ENCODE data around the gene PFDN4. TPM values are rescaled to one million over a fixed set of nuclear protein-coding genes. Genes with fewer than 3 reads are reported as not detected.

Gene PFDN4
- total and polyA plus RNA-seq, 2 donors (not counting 1 experiment from before 2014, with no cell fraction given) = 86.7 to 87.0 TPM

DNA sequence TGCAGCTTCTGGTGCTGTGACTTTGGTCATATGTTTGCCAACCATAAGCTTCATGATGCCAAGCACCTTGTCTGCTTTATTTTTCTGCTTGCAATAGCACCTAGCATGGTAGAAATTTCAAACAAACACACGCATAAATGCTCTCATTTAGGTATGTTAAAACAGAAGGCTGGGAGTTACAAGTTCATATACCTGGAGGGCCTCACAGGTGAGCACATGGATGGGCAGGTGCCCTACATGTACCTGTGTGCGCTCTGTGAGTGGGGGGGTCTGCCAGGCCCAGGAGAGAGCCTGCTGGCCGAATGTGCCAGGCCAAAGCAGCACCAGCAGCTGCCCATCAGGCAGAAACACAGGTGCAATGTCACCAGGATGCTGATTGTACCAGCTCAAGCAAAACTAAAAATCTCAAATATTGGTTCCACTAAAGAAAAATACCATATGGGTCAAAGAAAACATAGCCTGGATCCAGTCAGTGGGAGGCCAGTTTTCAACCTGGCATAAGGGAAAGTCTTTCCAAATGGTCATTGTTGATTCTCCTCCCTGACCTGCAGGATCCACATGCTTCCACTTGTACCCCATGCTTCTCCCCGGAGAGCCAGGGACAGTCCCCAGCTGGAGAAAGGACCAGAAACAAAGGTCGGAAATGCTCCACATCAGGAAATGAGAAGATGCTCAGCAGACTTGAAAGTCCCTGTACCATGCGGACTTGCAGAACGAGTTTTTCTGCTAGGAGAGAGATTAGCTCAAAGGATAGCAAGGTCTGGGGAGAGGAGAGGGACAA, 7.2 kb upstream of the PFDN4 start:
- Histone ChIP-seq H3K27ac (ENCODE audit: insufficient read depth, low read length) (no peak overlapping the region), H4K20me1 (ENCODE audit: control insufficient read depth, extremely low read depth, insufficient read depth, low read length) (no peaks in the 10 kb centered on the region), H3K9ac (ENCODE audit: insufficient read depth, low read length) (no peak overlapping the region), H3K79me2 (ENCODE audit: control insufficient read depth, insufficient read depth, low read length) (no peaks in the 10 kb centered on the region), H3K4me3 (replicated peaks in 1 of 4; ENCODE audit: control extremely low read depth in 1 of 4, insufficient read depth in 1 of 4, low read depth in 3 of 4, low read length in 4 of 4) (no peak overlapping the region), H3K4me1 (ENCODE audit: control insufficient read depth, extremely low read depth, insufficient read depth, low read length) (no peaks in the 10 kb centered on the region), H2AFZ (ENCODE audit: low read length) (no peak overlapping the region), H3K27me3 (ENCODE audit: control insufficient read depth, insufficient read depth, low read length) (no peaks in the 10 kb centered on the region), H3K9me3 (ENCODE audit: control insufficient read depth, insufficient read depth, low read depth, low read length) (no peaks in the 10 kb centered on the region), H3K36me3 (ENCODE audit: control insufficient read depth, insufficient read depth, low read length) (no peaks in the 10 kb centered on the region), H3K4me2 (ENCODE audit: extremely low read depth, insufficient read depth, low read length) (no peak overlapping the region)
- TF ChIP-seq, protein P1, sequence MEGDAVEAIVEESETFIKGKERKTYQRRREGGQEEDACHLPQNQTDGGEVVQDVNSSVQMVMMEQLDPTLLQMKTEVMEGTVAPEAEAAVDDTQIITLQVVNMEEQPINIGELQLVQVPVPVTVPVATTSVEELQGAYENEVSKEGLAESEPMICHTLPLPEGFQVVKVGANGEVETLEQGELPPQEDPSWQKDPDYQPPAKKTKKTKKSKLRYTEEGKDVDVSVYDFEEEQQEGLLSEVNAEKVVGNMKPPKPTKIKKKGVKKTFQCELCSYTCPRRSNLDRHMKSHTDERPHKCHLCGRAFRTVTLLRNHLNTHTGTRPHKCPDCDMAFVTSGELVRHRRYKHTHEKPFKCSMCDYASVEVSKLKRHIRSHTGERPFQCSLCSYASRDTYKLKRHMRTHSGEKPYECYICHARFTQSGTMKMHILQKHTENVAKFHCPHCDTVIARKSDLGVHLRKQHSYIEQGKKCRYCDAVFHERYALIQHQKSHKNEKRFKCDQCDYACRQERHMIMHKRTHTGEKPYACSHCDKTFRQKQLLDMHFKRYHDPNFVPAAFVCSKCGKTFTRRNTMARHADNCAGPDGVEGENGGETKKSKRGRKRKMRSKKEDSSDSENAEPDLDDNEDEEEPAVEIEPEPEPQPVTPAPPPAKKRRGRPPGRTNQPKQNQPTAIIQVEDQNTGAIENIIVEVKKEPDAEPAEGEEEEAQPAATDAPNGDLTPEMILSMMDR (conservative IDR thresholded peaks at IDR 0.05 in 1 of 2, IDR thresholded peaks at IDR 0.05 in 1 of 2; ENCODE audit: low read depth in 1 of 2, low read length in 2 of 2) = no peak
- TF ChIP-seq EZH2 (IDR thresholded peaks at IDR 0.05; ENCODE audit: low read length, missing control alignments) = no peak
- DNase-seq (ENCODE audit: low read depth in 2 of 2) = no peak

DNA sequence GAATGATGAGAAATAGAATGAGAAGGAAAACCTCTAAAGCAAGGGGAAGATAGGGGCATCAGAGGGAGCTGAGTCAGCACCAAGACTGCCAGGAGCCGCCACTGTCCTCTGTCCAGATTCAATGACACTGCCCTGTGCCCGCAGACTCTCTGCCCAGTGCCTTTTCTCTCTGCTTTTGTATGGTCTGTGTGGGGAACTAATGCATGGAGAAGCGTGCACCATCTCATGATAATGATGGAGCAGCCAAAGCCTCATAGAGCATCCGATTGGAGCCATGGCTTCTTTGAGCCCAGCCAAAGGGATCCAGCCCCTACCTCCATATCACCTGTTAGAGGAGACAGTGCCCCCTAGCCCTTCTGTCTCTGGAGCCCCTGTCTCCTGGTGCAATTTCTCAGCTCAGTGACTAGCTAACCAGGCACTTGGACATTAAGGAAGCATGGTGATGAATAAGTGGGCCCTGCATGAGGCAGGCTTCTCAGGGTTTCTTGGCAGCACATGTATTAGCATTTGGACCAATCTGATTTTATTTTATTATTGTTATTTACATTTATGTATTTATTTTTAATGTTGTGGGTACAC, 6.5 kb upstream of the PFDN4 start:
- DNase-seq (ENCODE audit: low read depth in 2 of 2) = no peak
- Histone ChIP-seq H3K9ac (ENCODE audit: insufficient read depth, low read length) (no peak overlapping the region), H3K27me3 (ENCODE audit: control insufficient read depth, insufficient read depth, low read length) (no peaks in the 10 kb centered on the region), H4K20me1 (ENCODE audit: control insufficient read depth, extremely low read depth, insufficient read depth, low read length) (no peaks in the 10 kb centered on the region), H2AFZ (ENCODE audit: low read length) (no peak overlapping the region), H3K27ac (ENCODE audit: insufficient read depth, low read length) (no peak overlapping the region), H3K4me2 (ENCODE audit: extremely low read depth, insufficient read depth, low read length) (no peak overlapping the region), H3K36me3 (ENCODE audit: control insufficient read depth, insufficient read depth, low read length) (no peaks in the 10 kb centered on the region), H3K79me2 (ENCODE audit: control insufficient read depth, insufficient read depth, low read length) (no peaks in the 10 kb centered on the region), H3K4me3 (replicated peaks in 1 of 4; ENCODE audit: control extremely low read depth in 1 of 4, insufficient read depth in 1 of 4, low read depth in 3 of 4, low read length in 4 of 4) (no peak overlapping the region), H3K9me3 (ENCODE audit: control insufficient read depth, insufficient read depth, low read depth, low read length) (no peaks in the 10 kb centered on the region), H3K4me1 (ENCODE audit: control insufficient read depth, extremely low read depth, insufficient read depth, low read length) (no peaks in the 10 kb centered on the region)
- TF ChIP-seq, protein P1 (conservative IDR thresholded peaks at IDR 0.05 in 1 of 2, IDR thresholded peaks at IDR 0.05 in 1 of 2; ENCODE audit: low read depth in 1 of 2, low read length in 2 of 2) = no peak
- TF ChIP-seq EZH2 (IDR thresholded peaks at IDR 0.05; ENCODE audit: low read length, missing control alignments) = no peak

DNA sequence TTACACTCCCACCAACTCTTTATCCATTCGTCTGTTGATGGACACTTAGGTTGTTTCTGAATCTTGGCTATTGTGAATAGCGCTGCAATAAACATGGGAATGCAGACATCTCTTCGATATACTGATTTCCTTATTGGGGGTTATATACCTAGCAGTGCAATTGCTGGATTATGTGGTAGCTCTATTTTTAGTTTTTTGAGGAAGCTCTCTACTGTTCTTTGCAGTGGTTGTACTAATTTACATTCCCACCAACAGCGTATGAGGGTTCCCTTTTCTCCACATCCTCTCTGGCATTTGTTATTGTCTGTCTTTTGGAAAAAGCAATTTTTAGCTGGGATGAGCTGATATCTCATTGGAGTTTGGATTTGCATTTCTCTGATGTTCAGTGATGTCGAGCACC, 4.6 kb upstream of the PFDN4 start:
- no peak overlapping the region for H3K9ac ChIP-seq (ENCODE audit: insufficient read depth, low read length)
- no peaks in the 10 kb centered on the region for H4K20me1 ChIP-seq (ENCODE audit: control insufficient read depth, extremely low read depth, insufficient read depth, low read length)
- no peak for DNase-seq (ENCODE audit: low read depth in 2 of 2)
- no peaks in the 10 kb centered on the region for H3K27me3 ChIP-seq (ENCODE audit: control insufficient read depth, insufficient read depth, low read length)
- no peak overlapping the region for H3K27ac ChIP-seq (ENCODE audit: insufficient read depth, low read length)
- TF ChIP-seq, protein P1 (conservative IDR thresholded peaks at IDR 0.05 in 1 of 2, IDR thresholded peaks at IDR 0.05 in 1 of 2; ENCODE audit: low read depth in 1 of 2, low read length in 2 of 2) = no peak
- no peak for TF ChIP-seq EZH2 (IDR thresholded peaks at IDR 0.05; ENCODE audit: low read length, missing control alignments)
- H2AFZ ChIP-seq (ENCODE audit: low read length) = no peak overlapping the region
- no peak overlapping the region for H3K4me3 ChIP-seq (replicated peaks in 1 of 4; ENCODE audit: control extremely low read depth in 1 of 4, insufficient read depth in 1 of 4, low read depth in 3 of 4, low read length in 4 of 4)
- no peaks in the 10 kb centered on the region for H3K4me1 ChIP-seq (ENCODE audit: control insufficient read depth, extremely low read depth, insufficient read depth, low read length)
- no peaks in the 10 kb centered on the region for H3K36me3 ChIP-seq (ENCODE audit: control insufficient read depth, insufficient read depth, low read length)
- H3K79me2 ChIP-seq (ENCODE audit: control insufficient read depth, insufficient read depth, low read length) = peaks cover 2% of the 10 kb centered on the region
- no peak overlapping the region for H3K4me2 ChIP-seq (ENCODE audit: extremely low read depth, insufficient read depth, low read length)
- H3K9me3 ChIP-seq (ENCODE audit: control insufficient read depth, insufficient read depth, low read depth, low read length) = no peaks in the 10 kb centered on the region

All from fibroblast of lung (primary cell).